Measurements from ENCODE around the gene HSDL1.

Gene HSDL1

DNA sequence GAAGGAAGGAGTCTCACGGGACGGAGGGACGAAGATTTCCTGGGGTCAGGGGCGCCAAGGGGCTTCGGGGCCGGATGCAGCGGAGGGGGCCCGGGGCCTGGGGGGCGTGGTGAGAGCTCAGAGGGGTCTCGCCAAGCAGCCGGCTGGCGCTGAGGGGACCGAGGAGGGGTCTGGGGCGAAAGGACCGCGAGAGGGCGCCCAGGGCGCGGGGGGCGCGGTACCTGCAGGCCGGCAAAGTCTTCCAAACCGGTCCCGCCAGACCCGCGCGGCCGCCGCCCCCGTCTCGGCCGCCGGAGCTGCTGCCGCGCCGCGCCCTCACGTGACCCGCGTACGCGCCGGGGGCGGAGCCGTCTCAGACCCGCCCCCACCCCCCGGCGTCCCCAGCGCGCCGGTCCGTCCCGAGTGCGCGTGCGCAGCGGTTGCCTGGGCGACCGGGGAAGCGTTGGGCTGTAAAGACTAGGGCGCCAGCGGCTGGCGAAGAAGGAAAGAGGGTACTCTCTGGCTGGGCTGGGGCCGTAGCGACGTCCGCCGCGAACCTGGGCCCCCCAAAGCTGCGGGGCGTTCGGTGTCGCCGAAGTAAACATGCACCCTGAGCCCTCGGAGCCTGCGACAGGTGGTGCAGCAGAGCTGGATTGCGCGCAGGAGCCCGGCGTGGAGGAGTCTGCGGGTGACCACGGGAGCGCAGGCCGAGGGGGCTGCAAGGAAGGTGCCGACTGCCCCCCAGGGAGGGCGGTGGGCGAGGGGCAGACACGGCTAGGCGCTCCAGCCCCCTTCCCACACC is at the start of gene HSDL1, which contains the start of gene DNAAF1:
HSDL1 (minus strand) TSS at position 319 of the 781 bp plus-strand sequence. CDS start 13,856 bp downstream, outside the sequence.
DNAAF1 (plus strand) TSS at position 450 of the 781 bp plus-strand sequence; CDS start at position 583, 133 bp downstream.
- DNase-seq, result peak; percentile 66

DNA sequence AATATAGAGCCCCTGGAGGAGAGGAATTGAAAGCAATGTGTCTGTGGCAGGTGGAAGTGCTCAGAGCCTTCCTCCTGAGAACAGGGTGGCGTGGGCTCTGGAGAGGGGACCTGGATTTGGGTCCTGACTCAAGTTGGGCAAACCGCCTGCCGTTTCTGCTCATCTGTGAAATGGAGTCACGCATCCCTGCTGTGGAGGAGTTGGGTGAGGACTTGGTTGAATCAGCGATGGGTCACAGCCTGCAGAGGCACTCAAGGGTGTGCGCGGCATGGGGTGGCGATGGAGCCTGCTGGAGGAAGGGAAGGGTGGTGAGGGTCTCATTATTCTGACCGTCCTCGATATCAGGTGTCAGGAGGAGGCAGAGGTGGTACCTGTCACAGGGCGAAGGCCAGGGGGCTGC is 49.0 kb upstream of the HSDL1 start:
- DNase-seq, result no peak

DNA sequence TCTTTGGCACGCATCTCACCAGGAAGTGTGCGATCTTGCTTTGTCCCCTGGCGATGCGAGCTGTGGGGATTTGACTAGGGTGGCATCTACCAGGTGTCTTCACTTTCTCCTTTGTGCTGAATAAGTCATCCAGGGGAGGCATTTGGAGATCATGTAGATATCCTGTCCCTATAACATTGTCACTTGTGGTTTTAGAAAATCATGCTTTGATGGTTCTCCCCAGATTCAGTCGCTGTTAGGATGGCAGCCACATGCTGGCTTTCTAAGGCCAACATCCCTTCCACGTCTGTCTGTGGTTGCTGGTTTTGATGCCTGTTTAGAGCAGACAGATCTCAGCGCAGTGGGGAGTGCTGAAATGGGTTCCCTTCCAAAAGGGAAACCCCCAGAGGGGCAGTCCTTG is 48.5 kb upstream of the HSDL1 start:
- no peak for DNase-seq

DNA sequence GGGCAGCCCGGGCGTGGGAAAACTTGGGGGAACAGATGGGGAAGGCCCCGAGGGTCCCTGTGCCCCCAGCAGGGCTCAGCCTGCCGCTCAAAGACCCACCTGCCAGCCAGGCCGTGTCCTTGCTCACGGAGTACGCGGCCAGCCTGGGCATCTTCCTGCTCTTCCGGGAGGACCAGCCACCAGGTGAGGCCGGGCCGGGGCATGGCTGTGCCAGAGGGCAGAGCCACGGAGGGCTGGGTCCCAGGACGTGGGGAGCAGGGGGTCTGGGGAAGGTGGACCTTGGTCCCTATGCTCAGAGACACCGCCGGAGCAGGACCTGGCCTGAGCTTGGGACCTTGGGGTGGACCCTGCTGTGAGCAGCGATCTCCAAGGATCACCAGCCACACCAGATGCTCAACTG is 46.5 kb upstream of the HSDL1 start:
- DNase-seq, result no peak

DNA sequence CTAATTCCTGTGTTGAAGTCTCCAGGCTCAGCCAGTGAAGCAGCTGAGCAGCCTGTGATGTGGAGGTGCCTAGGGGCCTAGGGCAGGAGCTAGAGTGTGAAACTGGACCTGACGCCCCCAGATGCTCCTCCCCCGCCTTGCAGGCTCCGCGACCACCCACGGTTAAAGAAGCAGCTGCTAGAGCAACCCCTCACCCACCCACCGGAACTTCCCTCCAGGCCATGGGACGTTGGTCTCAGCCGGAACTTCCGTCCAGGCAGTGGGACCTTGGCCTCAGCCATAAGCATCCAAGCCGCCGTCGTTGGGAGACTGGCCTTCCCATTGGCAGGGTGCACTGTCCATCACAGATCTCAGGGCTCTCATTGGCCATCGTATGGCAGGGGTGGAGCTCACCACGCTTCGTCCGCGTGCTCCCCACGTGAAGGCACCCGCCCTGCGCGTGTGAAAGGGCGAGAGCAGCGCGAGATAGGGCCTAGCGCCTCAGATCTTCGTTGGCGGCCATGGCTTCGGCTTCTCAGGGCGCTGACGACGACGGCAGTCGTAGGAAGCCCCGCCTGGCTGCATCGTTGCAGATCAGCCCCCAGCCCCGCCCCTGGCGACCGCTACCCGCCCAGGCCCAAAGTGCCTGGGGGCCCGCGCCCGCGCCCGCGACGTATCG is 45.9 kb upstream of the HSDL1 start, which contains the start of gene ADAD2:
ADAD2 (plus strand) TSS at position 427 of the 658 bp plus-strand sequence; CDS start at position 501, 74 bp downstream.
- no peak for DNase-seq

DNA sequence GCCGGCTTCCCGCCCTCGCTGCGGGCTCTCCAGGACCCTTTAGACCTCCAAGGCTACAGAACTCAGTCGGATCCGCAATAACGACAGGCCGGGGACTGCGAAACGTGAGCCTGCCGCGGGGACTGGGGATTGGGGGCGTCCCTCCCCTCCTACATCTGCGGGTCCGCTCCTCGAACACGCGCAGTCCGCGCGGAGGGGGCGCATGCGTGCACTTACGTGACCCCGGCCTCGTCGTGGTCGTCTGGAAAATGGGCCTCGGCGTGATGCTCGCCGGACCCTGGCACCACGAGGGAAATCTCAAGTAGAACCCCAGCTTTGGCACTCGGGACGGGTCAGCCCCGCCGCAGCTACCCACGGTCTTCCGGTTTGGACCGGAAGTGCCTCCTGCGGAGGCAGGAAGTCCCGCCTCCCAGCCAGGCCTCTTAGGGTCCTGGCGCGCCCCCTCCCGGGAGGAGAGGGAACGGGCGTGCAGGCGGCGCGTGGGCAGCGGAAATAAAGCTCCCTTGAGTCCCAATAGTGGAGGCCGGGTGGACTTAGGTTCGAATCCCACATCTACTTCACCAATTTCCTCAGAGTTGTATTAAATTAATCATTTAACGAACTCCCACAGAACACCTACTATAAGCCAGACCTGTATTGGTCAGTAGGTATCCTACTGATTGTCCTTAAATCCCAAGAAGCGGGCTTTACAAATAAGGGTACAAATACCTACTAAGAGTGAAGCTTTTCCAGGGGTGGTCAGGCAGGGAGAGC is 41.9 kb upstream of the HSDL1 start, which contains the start of gene TAF1C:
TAF1C (minus strand) TSS at position 373 of the 753 bp plus-strand sequence. CDS start 2,069 bp downstream, outside the sequence.
- peak; percentile 68 for DNase-seq

DNA sequence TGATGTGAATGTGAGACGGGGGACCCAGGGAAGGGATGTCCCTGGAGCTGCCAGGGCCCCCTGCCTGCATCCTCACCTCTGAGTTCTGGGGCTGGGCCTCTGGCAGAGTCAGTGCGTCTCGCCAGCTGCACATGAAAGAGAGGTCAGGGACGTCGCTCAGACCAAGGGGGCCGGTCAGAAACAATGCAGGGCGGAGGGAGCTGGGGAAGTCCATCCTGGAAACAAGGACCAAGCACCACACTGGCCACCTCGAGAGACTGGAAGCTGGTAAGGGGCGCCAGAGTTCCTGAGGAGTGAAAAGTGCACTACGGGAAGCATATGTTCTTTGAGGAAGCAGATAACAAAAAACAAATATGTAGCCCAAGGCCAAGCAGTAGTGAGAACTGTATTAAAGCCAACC is 39.8 kb upstream of the HSDL1 start:
- DNase-seq, result no peak

- no peak for DNase-seq
Observed at GRCh38 chr16:84183911-84184591, 39.1 kb upstream of the HSDL1 start.

- no peak for DNase-seq
Observed at GRCh38 chr16:84183572-84183875, 38.5 kb upstream of the HSDL1 start.

DNA sequence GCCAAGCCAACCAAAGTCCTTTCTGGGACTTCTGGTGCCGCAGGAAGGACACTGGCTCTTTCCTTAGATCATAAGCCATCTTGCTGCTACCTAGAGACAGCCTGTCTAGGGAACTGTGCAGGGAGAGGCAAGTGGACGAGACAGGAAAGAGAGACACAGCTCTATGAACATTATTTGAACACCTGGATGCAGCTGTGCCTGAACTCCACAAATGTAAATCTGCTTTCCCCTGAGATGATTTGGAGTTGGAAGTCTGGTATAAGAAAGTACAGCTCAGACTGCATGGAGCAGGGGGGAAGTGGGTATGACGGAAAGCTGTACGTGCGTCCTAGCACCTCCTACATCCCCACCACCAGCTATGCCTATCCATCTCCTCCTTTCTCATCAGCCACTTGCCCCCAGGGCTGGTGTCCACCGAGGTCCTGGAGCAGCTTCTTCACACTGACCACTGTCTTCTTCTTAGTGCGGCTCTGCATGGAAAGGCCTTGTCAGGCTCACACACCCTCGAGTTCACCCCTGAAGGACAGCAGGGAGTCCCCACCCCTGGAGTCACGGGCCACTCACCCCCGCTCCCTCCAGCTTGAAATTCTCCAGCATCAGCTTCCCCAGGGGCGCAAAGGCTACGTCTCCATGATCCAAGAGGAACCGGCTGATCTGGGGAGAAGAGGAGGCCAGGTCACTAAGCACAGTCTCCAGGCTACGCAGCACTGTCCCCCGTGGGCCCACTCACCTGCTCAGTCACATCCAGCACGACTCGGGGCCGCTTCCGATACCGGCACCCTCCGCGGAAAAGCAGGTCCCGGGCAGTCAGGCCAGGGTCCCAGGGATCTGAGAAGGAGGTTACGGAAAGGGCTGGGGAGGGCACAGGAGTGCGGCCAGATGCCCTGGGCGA is 37.9 kb upstream of the HSDL1 start:
- DNase-seq, result no peak

- DNase-seq, result no peak
Observed at GRCh38 chr16:84182104-84182503, 37.1 kb upstream of the HSDL1 start.

DNA sequence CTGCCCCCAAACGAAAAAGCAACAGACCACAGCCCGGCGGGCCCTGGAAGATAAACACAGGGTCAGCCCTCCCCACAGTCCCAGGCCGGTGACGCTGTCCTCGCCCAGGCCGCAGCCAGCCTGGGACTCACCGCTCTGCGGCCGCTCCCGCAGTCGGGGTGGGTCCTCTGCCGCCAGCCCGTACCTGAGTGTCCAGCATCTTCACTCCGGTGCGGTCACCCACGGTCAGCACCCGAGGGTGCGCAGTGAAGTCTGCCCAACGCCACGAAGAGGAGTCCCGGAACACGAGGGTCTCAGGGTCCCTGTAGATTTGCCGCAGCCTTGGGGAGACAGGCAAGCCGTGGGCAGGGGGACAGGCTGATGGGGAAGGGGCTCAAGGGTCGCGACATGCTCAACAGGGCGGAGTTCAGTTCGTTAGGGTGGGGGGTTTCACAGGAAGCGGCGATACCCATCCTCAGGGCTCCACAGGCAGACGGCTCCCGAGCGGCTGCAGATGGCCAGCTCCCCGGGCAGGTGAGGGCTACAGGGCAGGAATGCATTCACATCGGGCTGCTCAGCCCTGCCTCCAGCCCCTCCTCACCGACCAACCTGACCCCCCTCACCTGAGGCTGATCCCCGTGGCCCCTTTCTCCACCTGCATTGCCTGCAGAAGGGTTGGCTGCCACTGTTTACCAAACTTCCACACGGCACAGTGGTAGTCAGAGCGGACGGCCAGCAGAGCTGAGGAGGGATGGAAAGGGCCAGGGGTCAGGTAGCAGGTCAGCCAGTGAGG is 36.4 kb upstream of the HSDL1 start:
- no peak for DNase-seq

GRCh38 chr16:84180519-84181140 is 35.7 kb upstream of the HSDL1 start:
- DNase-seq, result no peak

- DNase-seq, result no peak
Observed at GRCh38 chr16:84179612-84180320, 34.8 kb upstream of the HSDL1 start.

DNA sequence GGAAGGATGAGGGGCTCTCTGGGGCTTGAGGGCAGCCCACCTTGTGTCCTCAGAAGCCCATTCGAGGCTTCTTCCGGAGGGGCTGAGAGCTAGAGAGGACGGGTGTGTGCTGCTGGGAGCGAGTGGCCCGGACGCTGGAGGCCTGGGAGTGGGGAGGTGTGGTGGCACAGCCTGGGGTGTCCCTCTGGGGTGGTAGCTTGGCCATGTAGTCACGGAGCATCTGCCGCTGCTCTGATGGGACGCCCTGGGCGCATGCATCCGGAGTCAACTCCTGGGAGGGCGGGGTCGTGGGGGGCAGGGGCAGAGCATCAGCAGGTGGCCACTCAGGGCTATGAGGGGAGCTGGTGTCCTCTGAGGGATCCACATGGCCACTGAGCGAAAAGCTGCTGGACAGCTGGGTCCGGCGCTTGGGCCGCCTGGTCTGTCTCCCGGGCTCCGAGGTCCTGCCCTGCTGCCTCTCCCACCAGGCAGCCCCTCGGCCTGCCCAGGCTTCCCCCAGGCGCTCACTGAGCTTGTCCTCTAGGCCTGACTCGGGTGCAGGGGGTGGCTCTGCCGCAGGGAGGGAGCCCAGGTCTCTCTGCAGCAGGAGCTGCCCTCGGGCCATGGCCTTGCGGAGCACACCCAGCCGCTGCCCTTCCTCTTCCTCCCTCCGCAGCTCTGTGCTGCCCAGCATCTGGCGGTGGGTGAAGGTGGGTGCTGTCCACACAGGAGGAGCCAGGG is 34.1 kb upstream of the HSDL1 start:
- no peak for DNase-seq

DNA sequence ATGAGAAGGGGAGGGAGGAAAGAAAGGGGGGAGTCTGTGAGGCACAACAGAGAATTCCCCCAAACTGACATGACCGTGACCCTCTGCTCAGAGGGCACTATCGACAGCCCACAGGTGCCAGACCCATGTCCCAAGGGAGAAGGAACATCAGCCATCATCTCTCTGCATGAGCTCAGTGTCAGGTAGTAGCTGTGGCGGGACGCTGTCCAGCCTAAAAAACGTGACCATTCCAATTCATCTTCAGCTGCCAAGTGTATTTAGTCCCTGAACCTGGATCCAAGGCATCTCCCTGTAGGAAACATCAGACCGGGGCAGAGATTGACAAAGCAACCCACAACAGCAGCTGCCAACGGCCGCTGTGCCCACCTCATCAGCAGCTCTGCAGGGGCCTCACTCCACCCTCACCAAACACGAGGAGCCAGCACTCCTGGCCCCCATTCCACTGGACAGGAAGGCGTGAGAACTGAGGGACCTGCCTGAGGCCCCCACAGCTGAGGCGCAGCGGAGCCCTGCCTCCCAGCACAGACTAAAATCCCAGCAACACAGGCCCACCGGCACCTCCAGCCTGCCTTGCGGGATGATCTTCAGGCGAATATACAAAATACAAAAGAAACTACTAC is 33.3 kb upstream of the HSDL1 start:
- DNase-seq, result no peak

GRCh38 chr16:84177741-84178073 is 32.7 kb upstream of the HSDL1 start:
- no peak for DNase-seq

DNA sequence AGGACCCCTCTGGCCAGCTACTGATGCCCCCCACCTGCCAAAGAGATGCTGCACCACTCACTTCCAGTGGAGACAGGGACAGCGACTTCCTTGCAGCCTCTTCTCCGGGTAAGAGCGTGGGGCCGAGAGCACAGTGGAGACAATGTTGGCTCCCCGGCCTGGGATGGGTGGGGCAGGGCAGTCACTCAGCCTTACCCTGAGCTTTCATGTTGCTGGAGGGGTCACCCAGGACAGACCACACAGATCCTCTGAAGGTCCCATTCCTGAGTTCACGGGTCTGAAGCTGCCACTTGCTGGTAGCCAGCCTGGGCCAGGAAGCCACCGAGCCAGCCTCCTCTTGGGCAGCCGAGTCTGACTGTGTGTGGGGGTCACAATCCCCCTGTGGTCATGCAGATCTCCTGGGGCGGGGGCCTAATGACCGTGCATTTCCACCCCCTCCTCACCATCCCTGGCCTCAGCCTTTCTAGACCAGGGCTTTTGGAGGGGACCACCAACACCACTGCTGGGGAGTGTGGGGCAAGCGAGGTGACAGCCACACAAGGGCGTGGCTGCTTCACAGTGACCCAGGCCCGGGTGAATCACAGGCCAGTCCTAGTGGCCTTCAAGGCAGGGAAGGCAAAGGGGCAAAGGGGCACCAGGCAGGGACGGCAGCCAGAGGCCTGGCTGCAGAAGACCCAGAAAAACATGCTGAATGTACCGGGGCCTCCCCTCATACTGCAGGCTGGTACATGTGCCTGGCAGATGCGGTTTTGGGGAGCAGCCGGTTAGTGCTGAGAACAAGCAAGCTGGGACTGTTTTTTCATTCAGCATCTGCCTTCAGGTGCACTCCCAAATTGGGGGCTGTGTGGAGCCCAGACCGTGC is 31.4 kb upstream of the HSDL1 start:
- no peak for DNase-seq
